ENCODE data around the gene GBF1. TPM values are rescaled to one million over a fixed set of nuclear protein-coding genes. Genes with fewer than 3 reads are reported as not detected.

Gene GBF1
- total and polyA plus RNA-seq, 4 donors: 6.0 to 27.2 (median 15.2) TPM

- no peaks in the 10 kb centered on the region for H3K9me3 ChIP-seq (ENCODE audit: control insufficient read depth in 4 of 4, low read length in 3 of 4)
- H3K27me3 ChIP-seq (ENCODE audit: control insufficient read depth in 4 of 4, insufficient read depth in 4 of 4, low read length in 3 of 4): peaks cover 0 to 25% (median 6%) of the 10 kb centered on the region in 4 donors
- H3K4me3 ChIP-seq (ENCODE audit: low read depth in 1 of 3, low read length in 3 of 3): no peak overlapping the region
- 85% methylated on average over 13 of the region's 13 CpGs for WGBS
- no peak for DNase-seq (ENCODE audit: low spot score)
- H3K36me3 ChIP-seq (ENCODE audit: control insufficient read depth in 4 of 4, insufficient read depth in 3 of 4, low read depth in 1 of 4, low read length in 3 of 4): peaks cover 0 to 1% (median 0%) of the 10 kb centered on the region in 4 donors
- H3K9ac ChIP-seq (ENCODE audit: low read depth in 1 of 2, low read length in 2 of 2): no peak overlapping the region
- no peak overlapping the region for H3K27ac ChIP-seq (ENCODE audit: low read depth in 1 of 2, low read length in 2 of 2)
- TF ChIP-seq SP1 (IDR thresholded peaks at IDR 0.05) (no peak), JUND (IDR thresholded peaks at IDR 0.05) (no peak), CTCF (IDR thresholded peaks at IDR 0.05; ENCODE audit: low read depth, low read length, missing input control) (no peak), HNF4A (conservative IDR thresholded peaks at IDR 0.05) (no peak), NR2F2 (IDR thresholded peaks at IDR 0.05) (no peak), RAD21 (IDR thresholded peaks at IDR 0.05) (no peak), RXRA (IDR thresholded peaks at IDR 0.05) (no peak), FOXA1 (IDR thresholded peaks at IDR 0.05) (no peak), REST (IDR thresholded peaks at IDR 0.05) (no peak), EGR1 (IDR thresholded peaks at IDR 0.05; ENCODE audit: low read depth in 2 of 2) (no peak), ATF3 (IDR thresholded peaks at IDR 0.05) (no peak), ZBTB33 (IDR thresholded peaks at IDR 0.05) (no peak), YY1 (IDR thresholded peaks at IDR 0.05) (no peak), GABPA (IDR thresholded peaks at IDR 0.05 in 1 of 2, conservative IDR thresholded peaks at IDR 0.05 in 1 of 2) (no peak), TAF1 (conservative IDR thresholded peaks at IDR 0.05) (no peak), FOXA2 (IDR thresholded peaks at IDR 0.05) (no peak), HNF4G (IDR thresholded peaks at IDR 0.05) (no peak)
- peaks cover 2 to 8% (median 5%) of the 10 kb centered on the region in 4 donors for H3K4me1 ChIP-seq (ENCODE audit: control insufficient read depth in 4 of 4, insufficient read depth in 4 of 4, low read length in 3 of 4)
These were observed 162.2 kb downstream of the GBF1 start for GRCh38 chr10:102407425-102408130.
